Mucosa of gallbladder (tissue), 1 donor: ENCODE results near the gene WNT2. TPM values are rescaled to one million over a fixed set of nuclear protein-coding genes. Genes with fewer than 3 reads are reported as not detected.
"Not testable (repeated sequence)": the region's sequence is repeated elsewhere in the genome, so short reads cannot be mapped to it uniquely, and the experiment has no call there.

Source experiments
- DNase-seq: peaks from one replicate; pipeline ENCODE4 v3.0.0-alpha.2; 2020; ENCODE audit warnings: low spot score
- total RNA-seq: library from RNA; stranded (reverse); gene quantifications from one replicate; pipeline ENCODE4 v1.2.1, GENCODE V29; 2021
- donor health status: DM: no; HTN: no; CAD: no.

The WNT2 gene
- total RNA-seq, 1 donor from 2014 or later: not detected

DNA sequence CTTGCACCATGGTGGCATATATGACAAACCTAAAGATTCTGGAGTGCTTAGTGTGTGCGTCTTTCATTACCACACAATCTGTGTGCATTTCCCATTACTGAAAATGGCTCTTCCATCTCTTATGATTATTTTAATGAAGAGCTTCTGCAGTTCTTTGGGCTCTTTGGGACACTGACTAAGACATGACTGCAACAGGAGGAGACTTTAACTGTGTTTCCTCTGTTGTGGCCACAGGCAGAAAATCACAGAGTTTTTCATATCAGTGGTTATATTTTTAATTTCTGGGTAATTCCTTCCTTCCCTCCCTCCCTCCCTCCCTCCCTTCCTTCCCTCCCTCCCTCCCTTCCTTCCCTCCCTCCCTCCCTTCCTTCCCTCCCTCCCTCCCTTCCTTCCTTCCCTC is 58.1 kb downstream of the WNT2 start:
- DNase-seq: no peak

DNA sequence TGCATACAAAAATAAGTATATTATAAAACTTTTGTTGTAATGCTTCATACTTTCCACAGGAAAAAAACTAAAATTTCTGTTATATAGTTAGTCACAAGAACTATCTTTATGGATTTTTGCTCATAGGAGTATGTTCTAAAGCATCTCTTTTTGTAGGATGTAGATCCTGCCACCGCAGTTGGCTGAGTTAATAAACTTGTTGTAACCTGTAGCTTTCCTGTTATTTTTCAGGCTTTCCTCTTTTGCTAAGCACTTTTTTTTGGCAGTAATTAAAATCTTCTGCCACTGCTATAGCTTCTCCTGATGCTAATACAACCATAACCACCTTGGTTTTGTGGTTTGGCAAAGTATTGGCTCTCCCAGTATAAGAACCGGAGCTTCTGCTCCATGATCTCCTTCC is 60.3 kb downstream of the WNT2 start:
- no peak for DNase-seq

DNA sequence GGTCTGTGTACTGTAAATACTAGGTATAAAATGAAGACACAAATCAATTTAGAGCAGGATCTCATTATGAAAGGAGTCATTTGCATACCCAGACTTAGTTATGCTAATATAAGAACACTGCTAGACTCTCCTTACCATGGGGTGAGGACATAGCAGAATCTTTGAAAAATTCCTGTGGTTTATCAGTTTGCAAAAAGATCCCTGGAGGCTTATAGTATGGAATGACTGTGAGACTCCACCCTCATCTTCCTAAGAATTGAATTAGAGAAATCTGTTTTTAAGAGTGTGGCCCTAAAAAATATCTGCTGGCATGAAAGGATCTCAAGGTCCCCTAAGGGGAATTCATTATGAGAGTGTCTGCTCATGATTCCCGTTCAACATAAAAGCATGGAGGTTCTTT is 63.2 kb downstream of the WNT2 start:
- no peak for DNase-seq

DNA sequence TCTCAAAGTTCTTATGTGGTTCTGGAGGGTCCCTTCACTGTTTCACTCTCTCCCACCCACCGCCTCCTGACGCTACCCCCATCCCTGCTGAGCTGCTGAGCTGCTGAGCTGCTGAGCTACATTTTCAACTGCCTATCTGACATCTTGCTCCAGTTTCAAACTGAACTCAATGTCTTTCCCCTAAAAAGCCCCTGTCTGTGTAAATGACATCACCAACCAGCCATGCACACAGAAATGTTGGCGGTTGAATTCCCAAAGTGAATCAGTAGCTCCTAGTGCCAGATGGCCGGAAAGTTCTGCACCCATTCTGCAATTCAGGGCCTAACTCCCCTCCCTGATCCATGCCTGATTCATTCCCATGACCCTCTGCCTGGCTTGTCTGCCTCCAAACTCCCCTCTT is 71.2 kb downstream of the WNT2 start:
- no peak for DNase-seq

DNA sequence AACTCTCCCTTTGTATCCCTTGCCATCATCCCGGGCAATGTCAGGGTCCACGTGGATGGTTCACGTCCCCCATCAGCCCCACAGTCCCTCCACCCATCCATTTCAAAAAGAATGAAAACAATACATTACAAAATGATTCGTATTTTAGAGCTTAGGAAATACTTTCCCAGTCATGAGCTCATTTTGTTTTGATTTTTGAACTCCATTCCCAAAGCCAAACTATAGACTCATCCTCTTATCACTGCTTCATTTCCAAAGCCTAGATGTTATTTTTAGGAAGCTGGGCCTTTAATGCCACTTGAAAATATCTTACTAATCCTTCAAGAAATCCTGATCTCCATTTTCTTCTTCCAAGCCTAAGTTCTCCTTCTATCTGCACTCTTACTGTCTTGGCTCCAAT is 72.1 kb downstream of the WNT2 start:
- DNase-seq: no peak

DNA sequence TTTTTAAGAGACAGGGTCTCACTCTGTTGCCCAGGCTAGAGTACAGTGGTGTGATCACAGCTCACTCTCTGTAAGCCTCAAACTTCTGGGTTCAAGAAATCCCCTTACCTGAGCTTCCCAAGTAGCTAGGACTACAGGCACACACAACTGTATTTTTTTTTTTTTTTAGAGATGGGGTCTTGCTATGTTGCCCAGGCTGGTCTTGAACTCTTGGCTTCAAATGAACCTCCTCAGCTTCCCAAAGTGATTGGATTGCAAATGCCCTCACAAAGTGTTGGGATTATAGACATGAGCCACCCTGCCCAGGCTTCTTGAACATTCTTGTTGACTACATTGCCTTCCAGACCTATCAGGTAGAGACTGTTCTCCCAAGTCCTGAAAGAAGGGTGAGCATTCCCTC is 72.6 kb downstream of the WNT2 start:
- no peak for DNase-seq

DNA sequence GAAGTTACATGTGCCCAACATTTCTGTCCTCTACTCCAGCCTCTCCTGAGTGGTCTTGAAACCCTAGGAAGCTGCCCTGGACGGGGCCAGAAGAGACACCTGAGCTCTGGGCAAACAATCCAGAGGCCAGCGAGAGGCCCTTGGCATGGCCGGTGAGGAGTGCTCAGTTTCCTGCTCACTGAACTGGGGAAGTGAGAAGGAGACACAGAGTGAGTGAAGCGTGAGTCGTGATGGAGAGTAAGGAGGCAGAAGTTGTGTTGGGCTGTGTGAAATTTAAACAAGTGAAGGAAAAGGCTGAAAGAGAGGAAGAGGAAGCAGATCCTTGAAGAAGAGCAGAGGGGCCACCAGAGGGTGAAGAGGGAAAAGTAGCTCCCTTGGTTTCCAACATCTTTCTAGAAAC is 73.2 kb downstream of the WNT2 start:
- DNase-seq: no peak

DNA sequence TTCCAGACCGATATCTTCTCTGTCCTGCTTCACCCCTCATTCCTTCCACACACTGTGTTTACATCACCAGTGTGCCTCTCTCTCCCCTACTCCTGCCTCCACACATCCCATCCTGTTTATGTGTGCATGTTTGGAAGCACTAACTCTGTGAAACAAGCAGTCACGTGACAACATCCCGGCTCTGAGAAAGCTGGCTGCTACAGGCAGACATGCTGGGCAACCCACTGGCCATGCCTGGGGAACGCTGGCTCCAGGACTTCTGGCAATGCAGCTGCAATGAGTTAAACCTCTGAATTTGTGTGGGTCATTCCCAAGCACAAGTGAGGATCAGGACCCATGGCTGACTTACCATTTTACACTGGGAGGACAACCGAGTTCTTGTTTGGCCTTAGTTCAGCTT is 74.0 kb downstream of the WNT2 start:
- DNase-seq: no peak

DNA sequence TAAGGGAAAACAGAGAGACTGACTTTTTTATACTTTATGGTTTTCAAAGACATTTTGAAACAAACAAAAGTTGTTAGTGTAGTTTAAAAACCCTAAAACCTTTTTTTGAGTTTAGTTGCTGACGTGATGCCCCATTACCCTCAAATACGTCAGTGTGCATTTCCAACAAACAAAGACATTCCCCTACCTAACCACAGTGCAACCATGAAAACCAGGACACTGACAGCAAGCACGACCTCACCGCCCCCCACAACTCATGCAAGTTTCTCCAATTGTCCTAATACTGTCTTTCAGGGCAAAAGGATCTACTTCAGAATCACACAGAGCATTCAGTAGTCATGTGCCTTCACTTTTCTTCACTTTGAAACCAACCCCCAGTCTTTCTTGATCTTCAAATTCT is 75.0 kb downstream of the WNT2 start:
- DNase-seq: no peak

DNA sequence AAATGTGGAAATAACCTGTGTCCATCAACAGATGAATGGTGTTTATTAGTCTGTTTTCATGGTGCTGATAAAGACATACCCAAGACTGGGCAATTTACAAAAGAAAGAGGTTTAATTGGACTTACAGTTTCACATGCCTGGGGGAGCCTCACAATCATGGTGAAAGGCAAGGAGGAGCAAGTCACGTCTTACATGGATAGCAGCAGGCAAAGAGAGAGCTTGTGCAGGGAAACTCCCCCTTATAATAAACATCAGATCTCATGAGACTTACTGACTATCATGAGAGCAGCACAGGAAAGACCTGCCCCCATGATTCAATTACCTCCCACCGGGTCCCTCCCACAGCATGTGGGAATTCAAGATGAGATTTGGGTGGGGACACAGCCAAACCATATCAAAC is 77.2 kb downstream of the WNT2 start:
- DNase-seq: not testable (repeated sequence)

DNA sequence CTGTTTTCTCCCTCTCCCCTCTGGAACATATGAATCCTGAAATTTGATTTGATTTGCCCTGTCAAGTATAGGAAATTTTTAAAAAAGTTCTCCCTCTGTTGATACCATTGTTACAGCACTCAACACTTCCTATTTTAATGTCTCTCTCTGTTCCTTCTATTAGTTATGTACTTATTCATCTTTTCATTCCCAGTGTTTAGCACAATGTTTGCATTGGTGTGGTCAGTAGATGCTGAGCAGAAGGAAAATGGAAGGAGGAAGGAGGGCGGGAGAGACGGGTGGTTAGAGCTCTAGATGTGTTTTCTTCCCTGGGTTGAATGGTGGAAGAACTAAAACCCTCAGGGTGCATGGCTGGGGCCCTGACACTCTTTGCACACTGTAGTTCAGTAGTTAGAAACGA is 79.5 kb downstream of the WNT2 start:
- no peak for DNase-seq

DNA sequence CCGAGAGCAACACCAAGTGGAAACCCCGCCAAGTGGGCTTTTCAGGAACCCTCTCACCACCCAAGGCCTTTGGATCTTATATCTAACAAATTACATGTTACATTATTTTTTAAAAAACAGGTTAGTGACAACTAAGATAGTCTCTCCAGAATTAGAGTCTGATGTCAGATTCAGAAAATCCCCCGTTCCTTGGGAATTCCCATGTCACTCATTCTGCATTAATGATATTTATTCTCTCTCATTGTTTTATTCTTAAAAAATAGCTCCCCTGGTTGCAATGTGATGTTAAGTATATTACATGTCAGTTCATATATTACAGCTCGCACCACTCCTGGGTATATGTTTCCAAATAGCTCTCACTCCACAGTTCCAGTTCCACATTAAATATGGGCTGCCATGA is 81.8 kb downstream of the WNT2 start:
- DNase-seq: no peak

DNA sequence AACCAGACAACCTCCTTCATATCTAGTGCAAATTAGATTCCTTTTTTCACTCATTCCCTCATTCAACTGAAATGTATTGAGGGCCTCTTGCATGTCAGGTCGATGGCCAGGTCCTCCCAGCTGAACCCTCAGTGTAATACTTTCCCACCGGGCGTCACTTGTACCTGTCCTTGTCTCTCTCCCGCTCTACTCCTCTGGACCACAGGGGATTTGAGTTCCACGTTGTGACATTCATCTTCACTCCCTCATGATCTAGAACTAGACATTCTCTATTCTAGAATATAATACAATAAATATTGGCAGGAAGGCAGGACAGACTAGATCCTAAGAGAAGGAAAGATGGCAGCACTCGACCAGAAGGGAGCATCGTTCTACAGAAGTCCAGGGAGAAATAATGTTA is 83.9 kb downstream of the WNT2 start:
- DNase-seq: no peak

DNA sequence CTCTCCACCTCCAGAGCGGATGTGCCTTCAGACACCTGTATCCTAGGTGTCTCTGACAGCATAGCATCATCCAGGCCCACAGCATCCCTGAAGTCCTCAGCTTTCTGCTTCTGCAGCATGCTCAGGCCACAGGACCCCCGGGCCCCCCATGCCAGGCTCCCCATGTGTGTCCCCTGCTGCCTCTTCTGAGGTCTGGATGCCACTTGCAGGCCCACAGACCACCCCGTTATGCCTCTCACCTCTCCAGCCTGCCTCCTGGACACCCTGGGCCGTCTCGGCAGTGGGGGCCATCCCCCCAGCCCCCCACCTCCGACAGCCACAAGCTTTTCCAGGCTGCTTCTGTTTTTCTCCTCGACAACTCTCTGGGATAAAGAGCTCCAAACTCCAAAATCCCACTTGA is 84.4 kb downstream of the WNT2 start:
- no peak for DNase-seq

DNA sequence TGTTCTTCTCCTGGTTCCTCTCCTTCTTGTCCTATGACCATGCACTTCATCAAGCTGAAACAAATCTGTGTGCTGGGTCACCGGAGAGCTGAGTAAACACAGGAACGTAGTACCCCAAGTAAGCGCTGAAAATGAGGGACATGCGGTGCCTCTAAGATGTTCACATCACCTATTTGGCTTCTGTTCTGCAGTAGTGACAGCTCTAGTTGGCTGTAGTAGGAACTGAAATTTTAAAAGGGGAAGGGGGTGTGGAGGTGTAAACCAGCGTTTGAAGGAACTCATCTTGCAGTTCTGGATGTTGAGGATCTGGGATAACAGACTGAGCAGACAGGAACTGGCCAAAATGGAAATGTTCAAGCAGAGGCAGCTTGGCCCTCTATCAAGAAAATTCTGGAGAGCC is 85.2 kb downstream of the WNT2 start:
- no peak for DNase-seq

DNA sequence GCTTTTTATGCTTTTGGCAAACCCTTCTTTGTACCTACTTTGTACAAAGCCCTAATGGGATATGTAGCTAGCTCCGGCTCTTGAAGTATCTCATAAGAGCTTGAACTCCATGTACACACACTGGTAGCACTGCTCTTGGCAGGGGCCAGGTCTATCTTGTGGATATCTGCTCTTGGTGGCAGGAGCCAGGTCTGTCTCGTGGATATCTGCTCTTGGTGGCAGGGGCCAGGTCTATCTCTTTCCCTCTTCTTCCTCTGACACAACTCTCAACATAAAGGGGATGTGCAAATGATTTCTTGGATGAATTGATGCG is 91.9 kb downstream of the WNT2 start:
- DNase-seq: no peak

DNA sequence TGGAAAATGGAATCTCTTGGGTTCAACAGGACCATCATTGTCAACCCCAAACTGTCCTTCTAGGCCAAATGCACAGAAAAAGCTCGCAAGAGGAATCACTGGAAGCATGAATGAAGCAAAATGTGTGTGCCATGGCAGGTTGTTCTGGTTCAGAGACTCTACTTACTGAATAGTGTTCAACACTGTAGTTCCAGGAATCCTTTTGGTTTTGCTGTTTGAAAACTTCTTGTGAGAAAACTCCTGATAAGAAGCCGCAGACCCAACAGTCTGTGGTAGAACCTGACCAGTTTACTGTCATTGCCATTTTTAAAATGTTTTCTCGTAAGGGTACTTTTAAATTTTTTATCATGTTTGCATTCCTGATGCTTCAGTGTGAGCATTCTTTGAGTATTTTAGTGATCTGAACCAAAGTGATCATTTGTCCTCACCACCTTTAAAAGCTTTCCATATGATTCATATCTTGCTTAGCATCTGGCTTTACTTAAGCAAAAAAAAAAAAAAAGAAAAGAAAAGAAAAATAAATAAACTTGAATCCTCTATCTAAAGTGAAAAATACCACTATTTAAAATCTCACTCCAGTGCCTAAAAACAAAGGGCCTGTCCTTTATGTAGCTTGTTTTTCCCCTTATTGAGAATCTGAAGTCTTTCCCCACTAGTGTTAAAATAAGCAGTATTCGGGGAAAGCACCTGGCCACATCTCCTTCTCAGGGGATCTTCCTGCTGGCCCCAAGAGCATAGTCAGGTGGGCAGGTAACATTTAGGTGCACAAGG is 92.4 kb downstream of the WNT2 start:
- DNase-seq: no peak

DNA sequence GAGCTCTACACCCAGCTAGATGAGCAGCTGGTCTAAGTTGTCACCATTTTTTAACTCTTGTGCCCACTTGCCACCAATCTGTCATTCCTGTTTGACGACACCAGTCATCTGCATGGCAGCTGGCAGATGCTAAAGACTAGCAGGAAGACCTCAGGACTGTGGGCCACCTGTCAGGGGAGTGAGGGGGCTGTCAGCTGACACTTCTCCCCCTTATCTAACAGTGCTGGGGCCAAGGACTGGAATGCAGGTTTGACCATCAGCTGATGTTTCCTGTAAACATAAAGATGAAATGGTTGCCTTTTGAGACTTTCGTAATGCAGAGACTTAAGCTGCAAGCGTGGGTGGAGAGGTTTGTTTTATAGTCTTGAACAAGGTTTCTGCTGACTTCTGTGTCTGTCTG is 93.5 kb downstream of the WNT2 start:
- no peak for DNase-seq

DNA sequence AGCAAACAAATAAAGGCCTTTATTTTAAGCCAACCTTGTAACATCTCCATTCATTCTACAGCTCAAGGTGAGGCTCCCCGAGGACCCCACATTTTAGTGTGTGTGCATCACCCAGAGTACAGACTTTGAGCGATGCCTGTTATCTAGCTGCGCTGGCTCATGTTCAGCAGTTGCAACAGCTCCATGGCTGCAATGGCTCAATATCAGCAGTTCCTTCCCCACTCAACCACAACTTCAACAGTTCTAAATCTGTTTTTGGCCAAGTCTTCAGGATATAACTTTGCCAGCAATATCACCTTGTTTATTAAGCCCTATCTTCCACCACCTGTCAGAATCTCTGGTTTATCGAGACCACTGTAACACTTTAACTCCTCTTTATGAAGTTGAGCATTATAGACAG is 95.8 kb downstream of the WNT2 start:
- no peak for DNase-seq

DNA sequence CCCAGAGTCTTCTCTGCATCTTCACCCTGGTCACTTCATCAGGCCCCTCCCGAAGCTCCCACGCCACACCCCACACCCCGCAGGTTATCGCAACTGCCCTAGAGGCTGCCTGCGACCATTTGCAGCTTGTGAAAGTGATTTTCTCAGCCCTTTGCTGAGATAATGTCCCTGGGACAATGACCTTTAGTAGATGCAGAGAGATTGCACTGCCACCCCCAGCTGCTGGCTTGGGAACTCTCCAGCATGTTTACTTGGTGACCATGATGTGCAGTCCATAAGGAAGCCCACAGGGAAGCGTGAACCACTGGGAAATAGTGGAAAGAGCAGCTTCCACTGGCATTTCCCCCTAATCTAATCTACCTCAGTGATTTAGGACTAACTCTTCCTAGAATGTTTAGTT is 97.3 kb downstream of the WNT2 start:
- no peak for DNase-seq
